Testis (tissue), 3 donors: Measurements from ENCODE around the gene CEP89. TPM values are rescaled to one million over a fixed set of nuclear protein-coding genes. Genes with fewer than 3 reads are reported as not detected.
"Not testable (repeated sequence)": the region's sequence is repeated elsewhere in the genome, so short reads cannot be mapped to it uniquely, and the experiment has no call there.

ENCODE experiments used
- DNase-seq: peaks from one replicate; pipeline ENCODE4 v3.0.0-alpha.2; 2019
- H3K27ac ChIP-seq, 2 donors: fragments of 200-600 bp; sonication (generic); one replicate each; pipeline ENCODE4 v1.5.1; 2019
- H3K27me3 ChIP-seq: fragments of 200-600 bp; sonication (generic); one replicate; pipeline ENCODE4 v1.5.1; 2019
- H3K36me3 ChIP-seq: fragments of 200-600 bp; sonication (generic); one replicate; pipeline ENCODE4 v1.5.1; 2017; ENCODE audit warnings: low read depth; ENCODE audit errors: missing control alignments
- H3K4me1 ChIP-seq: fragments of 200-600 bp; sonication (generic); one replicate; pipeline ENCODE4 v1.5.1; 2019
- H3K4me3 ChIP-seq, 2 donors: fragments of 200-600 bp; sonication (generic); one replicate each; pipeline ENCODE4 v1.5.1; 2017 to 2019
- H3K9me3 ChIP-seq: fragments of 200-600 bp; sonication (generic); one replicate; pipeline ENCODE4 v1.5.1; 2017
- POLR2A ChIP-seq: fragments of 450-650 bp; IDR thresholded peaks from one replicate; pipeline ENCODE4 v1.6.1; 2017; ENCODE audit warnings: antibody characterized with exemption, mild to moderate bottlenecking, moderate library complexity
- WGBS, 2 donors: methylation state at CpG; one replicate each; pipeline ENCODE4 v1.1.5; 2018; 5-methylcytosine and 5-hydroxymethylcytosine counted together
- intact Hi-C: fragments of 100-400 bp; cut with DNase I; formaldehyde crosslinking; loops from one replicate; pipeline ENCODE4 v1.15.1; 2023; ENCODE audit warnings: low total_unique reads
- polyA plus RNA-seq: library from polyadenylated mRNA; stranded (reverse); fragments of 350-450 nt; fragmentation: Illumina TruSeq; extraction: RNeasy Lipid Tissue Mini Kit (QIAGEN cat#74804); gene quantifications from one replicate; pipeline ENCODE4 v1.2.3, GENCODE V29; 2014; ENCODE audit warnings: low read depth, low replicate concordance; ENCODE audit not compliant: insufficient read depth
- total RNA-seq, 2 donors: library from RNA; depleted of rRNA; stranded (reverse); fragments of >200 nt; gene quantifications; one replicate each; pipeline ENCODE4 v1.2.3, GENCODE V29; 2016
- TF ChIP-seq, protein P1 (sequence below), 3 experiments: fragments of 450-650 bp in 2 of 3; fragments of 200-600 bp in 1 of 3; sonication (generic) in 1 of 3; IDR thresholded peaks; one replicate each; pipeline ENCODE4 v1.5.1; 2016 to 2019; ENCODE audit warnings: antibody characterized with exemption in 3 of 3, mild to moderate bottlenecking in 2 of 3, moderate library complexity in 1 of 3

CEP89 gene
- total and polyA plus RNA-seq, 3 donors from 2014 or later: 14.0 to 17.2 (median 16.7) TPM

DNA sequence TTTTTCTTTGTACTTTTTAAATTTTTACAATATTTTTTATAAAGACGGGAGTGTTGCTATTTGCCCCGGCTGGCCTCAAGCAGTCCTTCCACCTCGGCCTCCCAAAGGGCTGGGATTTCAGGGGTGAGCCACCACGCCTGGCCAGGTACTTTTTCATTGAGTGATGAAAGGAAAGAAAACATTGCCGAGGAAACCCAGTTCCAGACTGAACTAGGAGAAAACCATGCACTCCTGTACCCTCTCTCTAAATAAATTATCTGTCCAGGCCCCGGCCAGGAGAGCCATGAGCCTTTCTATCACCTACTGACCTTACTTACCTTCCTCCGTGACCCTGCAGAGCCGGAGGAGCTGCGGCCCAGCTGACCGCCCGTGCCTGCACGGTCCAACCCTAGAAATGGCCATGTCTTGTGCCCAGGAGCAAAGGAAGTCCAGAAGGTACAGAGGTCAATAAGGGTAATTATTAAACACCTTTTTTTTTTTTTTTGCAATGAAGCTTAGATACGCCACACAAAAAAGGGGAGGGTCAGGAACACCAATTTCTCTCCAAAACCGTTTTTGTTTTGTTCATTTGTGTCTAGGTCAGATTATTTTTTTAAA, 102.3 kb downstream of the CEP89 start, which contains the start of gene SLC7A9:
TSS of gene SLC7A9 (minus strand) at position 399 of the 597 bp plus-strand sequence. CDS start 1,233 bp downstream, outside the sequence.
- H3K36me3 ChIP-seq: no peaks in the 10 kb centered on the region

DNA sequence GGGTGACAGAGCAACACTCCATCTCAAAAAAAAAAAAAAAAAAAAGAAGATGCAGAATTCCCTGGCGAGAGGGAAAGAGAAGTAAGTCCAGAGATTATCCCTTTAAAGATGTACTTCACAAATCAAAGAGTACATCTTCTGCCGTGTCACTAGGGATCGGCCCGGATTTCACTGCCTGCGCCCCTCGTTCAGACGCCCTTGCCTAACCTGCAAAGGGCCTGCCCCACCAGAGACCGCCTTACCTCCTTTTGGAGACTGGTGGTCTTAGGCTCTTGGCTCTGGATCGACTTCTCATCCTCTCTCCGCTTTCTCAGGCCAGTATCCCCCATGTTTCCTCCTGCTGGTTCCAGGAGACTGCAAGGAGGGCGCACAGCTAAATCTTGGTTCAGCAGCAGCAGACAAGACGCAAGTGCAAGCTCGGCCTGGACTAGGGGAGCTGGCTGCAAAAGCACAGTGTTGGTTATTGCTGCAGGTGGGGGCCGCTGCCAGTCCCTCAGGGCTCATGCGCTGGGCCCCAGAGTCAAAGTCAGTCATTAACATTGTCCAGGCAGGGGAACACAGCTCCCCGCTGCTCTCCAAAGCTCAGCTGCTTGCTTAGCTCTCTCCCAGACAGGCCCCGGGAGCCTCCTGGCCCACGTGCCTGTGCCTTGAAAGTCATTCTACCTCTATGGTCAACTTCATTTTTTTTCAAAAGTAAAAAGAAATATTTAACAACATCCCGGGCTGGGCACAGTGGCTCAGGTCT, 103.4 kb downstream of the CEP89 start:
- Histone ChIP-seq H3K27me3 (no peaks in the 10 kb centered on the region), H3K4me3 (no peak overlapping the region), H3K4me1 (no peaks in the 10 kb centered on the region), H3K36me3 (no peaks in the 10 kb centered on the region), H3K9me3 (no peaks in the 10 kb centered on the region), H3K27ac (no peak overlapping the region)
- 86 to 91% methylated on average over 17 to 19 of the region's 19 CpGs for WGBS, 2 donors
- intact Hi-C loops: no loop called here
- TF ChIP-seq, protein P1, sequence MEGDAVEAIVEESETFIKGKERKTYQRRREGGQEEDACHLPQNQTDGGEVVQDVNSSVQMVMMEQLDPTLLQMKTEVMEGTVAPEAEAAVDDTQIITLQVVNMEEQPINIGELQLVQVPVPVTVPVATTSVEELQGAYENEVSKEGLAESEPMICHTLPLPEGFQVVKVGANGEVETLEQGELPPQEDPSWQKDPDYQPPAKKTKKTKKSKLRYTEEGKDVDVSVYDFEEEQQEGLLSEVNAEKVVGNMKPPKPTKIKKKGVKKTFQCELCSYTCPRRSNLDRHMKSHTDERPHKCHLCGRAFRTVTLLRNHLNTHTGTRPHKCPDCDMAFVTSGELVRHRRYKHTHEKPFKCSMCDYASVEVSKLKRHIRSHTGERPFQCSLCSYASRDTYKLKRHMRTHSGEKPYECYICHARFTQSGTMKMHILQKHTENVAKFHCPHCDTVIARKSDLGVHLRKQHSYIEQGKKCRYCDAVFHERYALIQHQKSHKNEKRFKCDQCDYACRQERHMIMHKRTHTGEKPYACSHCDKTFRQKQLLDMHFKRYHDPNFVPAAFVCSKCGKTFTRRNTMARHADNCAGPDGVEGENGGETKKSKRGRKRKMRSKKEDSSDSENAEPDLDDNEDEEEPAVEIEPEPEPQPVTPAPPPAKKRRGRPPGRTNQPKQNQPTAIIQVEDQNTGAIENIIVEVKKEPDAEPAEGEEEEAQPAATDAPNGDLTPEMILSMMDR (IDR thresholded peaks at IDR 0.05): no peak
- no peak for TF ChIP-seq POLR2A
- no peak for DNase-seq

More for the DNA sequence above, 102.3 kb downstream of the CEP89 start, which contains the start of gene SLC7A9:
- Histone ChIP-seq H3K27me3 (no peaks in the 10 kb centered on the region), H3K27ac (no peak within 1 kb of the TSS), H3K4me3 (no peak within 1 kb of the TSS), H3K9me3 (no peaks in the 10 kb centered on the region), H3K4me1 (no peaks in the 10 kb centered on the region)
- TF ChIP-seq POLR2A: no peak
- TF ChIP-seq, protein P1 (IDR thresholded peaks at IDR 0.05): no peak
- 75 to 78% methylated on average over 14 of the region's 14 CpGs for WGBS, 2 donors
- DNase-seq: no peak
- intact Hi-C loops: no loop called here

DNA sequence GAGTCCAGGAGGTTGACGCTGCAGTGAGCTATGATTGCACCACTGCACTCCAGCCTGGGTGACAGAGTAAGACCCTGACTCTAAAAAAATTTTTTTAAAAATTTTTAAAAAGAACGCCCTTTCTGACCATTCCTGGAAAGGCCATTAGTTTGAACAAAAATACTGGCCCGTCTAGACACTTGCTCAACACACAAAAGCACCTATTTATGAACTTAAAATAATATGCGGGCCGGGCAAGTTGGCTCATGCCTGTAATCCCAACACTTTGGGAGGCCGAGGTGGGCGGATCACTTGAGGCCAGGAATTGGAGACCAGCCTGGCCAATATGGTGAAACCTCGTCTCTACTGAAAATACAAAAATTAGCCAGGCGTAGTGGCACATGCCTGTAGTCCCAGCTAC, 104.3 kb downstream of the CEP89 start:
- H3K27ac ChIP-seq, H3K4me3 ChIP-seq, intact Hi-C loops, H3K27me3 ChIP-seq, H3K9me3 ChIP-seq, H3K4me1 ChIP-seq, H3K36me3 ChIP-seq, DNase-seq: not testable (repeated sequence)
- 89 to 96% methylated on average over 9 of the region's 9 CpGs for WGBS, 2 donors

DNA sequence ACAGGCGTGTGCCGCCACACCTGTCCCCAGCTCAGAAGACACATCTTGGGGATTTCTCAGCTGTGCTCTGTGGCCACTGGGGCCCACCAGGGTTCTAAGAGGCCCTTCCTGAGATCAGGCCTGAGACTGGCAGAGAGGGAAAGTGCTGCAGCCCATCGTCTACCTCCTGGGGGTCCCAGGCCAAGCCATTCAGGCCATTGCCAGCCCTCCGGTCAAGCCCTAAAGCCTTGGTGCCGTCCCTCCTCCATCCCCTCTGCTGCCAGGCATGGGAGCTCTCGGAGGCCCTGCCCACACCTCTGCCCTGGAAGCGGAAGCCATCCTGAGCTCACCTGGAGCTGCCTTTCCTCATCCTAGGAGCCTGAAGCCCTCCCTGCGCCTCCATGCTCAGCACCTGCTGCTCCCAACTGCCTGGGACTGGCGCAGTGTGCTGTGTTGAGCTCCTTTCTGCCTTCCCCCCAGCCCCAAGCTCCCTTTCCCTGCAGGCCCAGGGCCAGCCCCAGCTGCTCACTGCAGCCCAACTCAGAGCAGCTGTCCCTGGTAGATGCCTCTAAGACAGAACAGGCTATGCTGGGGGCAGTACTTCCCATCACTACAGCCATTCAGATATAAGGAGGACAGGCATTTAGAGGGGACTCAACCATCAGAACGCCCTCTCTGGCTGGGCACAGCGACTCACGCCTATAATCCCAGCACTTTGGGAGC, 105.0 kb downstream of the CEP89 start:
- 91 to 93% methylated on average over 11 to 12 of the region's 12 CpGs for WGBS, 2 donors
- no peak for DNase-seq
- H3K4me3 ChIP-seq: no peak overlapping the region
- intact Hi-C loops: no loop called here
- H3K36me3 ChIP-seq: no peaks in the 10 kb centered on the region
- H3K9me3 ChIP-seq: no peaks in the 10 kb centered on the region
- no peaks in the 10 kb centered on the region for H3K4me1 ChIP-seq
- no peak overlapping the region for H3K27ac ChIP-seq
- TF ChIP-seq, protein P1 (IDR thresholded peaks at IDR 0.05): no peak
- no peak for TF ChIP-seq POLR2A
- H3K27me3 ChIP-seq: no peaks in the 10 kb centered on the region

DNA sequence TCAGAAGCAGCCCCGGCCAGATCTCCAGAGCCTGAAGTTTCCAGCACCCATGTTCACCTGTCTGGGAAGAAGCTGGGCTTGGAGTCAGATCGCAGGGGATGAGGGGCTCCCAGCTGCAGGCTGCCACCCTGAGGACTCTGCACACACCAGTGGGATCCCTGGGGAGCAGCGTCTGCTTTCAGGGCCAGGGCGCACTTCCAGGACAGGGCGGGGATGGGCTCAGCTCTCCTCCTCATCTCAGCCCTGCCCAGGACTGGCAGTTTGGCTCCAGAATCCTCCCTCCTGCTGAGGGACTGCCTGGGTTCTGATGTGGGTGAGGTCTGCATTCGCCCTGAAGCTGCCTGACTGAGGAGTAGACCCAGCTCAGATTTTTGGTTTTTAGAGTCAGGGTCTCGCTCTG, 105.7 kb downstream of the CEP89 start:
- no peak overlapping the region for H3K27ac ChIP-seq
- TF ChIP-seq, protein P1 (IDR thresholded peaks at IDR 0.05): no peak
- no peak for TF ChIP-seq POLR2A
- no peaks in the 10 kb centered on the region for H3K27me3 ChIP-seq
- H3K36me3 ChIP-seq: no peaks in the 10 kb centered on the region
- H3K4me3 ChIP-seq: no peak overlapping the region
- intact Hi-C loops: no loop called here
- H3K9me3 ChIP-seq: no peaks in the 10 kb centered on the region
- WGBS, 2 donors: 87 to 89% methylated on average over 3 to 7 of the region's 7 CpGs
- DNase-seq: no peak
- H3K4me1 ChIP-seq: no peaks in the 10 kb centered on the region
